K562 treated with DMSO at 1 percent for 12 hours (cell line): ENCODE data around the gene SOWAHA. TPM values are rescaled to one million over a fixed set of nuclear protein-coding genes. Genes with fewer than 3 reads are reported as not detected.

Experiments
- total RNA-seq: library from RNA; unstranded; fragments of 300-600 nt; gene quantifications from 2 replicates; pipeline ENCODE4 v1.2.3, GENCODE V29; 2022; ENCODE audit not compliant: insufficient read depth

Gene SOWAHA
- not detected in 2 replicates for total RNA-seq

DNA sequence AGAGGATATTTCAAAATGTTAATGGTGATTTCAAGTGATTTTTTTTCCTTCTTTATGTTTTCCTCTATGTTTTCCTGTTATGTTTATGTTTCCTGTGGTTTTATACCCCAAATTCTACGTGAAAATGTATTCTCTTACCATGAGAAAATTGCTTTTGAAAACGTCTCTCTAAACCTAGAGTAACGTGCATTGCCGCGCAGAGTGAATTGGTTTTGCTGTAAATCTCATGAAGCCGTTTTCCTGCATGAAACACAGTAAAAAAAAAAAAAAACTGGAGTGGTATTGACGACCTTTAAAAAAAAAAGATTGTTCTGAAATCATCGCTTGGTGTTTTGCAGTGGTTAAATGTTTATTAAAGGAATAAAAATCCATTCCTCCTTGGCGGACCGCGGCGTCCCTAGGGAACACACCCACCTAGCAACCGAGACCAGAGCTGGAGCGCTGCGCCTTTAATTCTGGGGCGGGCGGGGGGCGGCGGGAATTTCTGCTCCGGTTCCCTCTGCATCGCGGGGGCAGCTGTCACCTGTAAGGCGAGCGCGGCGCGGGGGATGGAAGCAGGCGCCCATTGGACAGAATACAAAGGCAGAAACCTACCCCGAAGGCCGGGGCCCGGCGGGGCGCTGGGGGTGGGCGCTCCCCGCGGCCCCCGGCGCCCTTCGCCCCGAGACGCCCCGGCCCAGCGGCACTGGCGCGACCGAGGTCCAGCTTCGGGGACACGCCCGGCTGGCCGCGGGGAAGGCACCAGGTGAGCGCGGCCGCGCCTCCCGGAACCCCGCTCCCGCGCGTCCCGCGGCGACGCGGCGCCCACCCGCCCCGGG is at the start of gene SOWAHA:
SOWAHA (plus strand) TSS at position 522 of the 818 bp plus-strand sequence. CDS start 320 bp downstream, outside the sequence.

GRCh38 chr5:132777209-132778069 is 35.7 kb upstream of the SOWAHA start, which contains the start of gene SEPTIN8:
Gene SEPTIN8, minus strand, starts transcription at chr5:132777239. Its CDS starts 102 bp downstream, at chr5:132777137.

GRCh38 chr5:132830436-132831094 is 17.5 kb downstream of the SOWAHA start, which contains the start of gene SHROOM1:
Gene SHROOM1, minus strand, starts transcription at chr5:132830647. Its CDS starts 4,507 bp downstream, at chr5:132826140.

Other genes starting within 250 kb of the SOWAHA start
- gene IL13, start 155.1 kb upstream of the SOWAHA start, total RNA-seq: not detected in 2 replicates
- not detected in 2 replicates for gene IL4, start 139.3 kb upstream of the SOWAHA start, total RNA-seq
- gene KIF3A, start 75.8 kb upstream of the SOWAHA start, total RNA-seq: 3.6 and 5.4 TPM in 2 replicates
- gene CCNI2, start 65.9 kb upstream of the SOWAHA start, total RNA-seq: 6.4 and 10.8 TPM in 2 replicates
- gene SEPTIN8, start 36.1 kb upstream of the SOWAHA start, total RNA-seq: 32.5 and 94.8 TPM in 2 replicates
- 21.6 and 40.0 TPM in 2 replicates for gene SHROOM1, start 17.3 kb downstream of the SOWAHA start, total RNA-seq
- not detected in 2 replicates for gene GDF9, start 53.2 kb downstream of the SOWAHA start, total RNA-seq
- 164 and 351 TPM in 2 replicates for gene UQCRQ, start 53.3 kb downstream of the SOWAHA start, total RNA-seq
- 0.96 and 5.3 TPM in 2 replicates for gene LEAP2, start 60.4 kb downstream of the SOWAHA start, total RNA-seq
- gene AFF4, start 150.3 kb downstream of the SOWAHA start, total RNA-seq: 2.5 and 27.3 TPM in 2 replicates
- 45.8 and 46.9 TPM in 2 replicates for gene ZCCHC10, start 213.2 kb downstream of the SOWAHA start, total RNA-seq
- gene HSPA4, start 238.7 kb downstream of the SOWAHA start, total RNA-seq: 41.8 and 89.5 TPM in 2 replicates